H1 (cell line): ENCODE measurements around the gene GPC4. TPM values are rescaled to one million over a fixed set of nuclear protein-coding genes. Genes with fewer than 3 reads are reported as not detected.

Source experiments
- CTCF ChIA-PET: fragments of 300-600 bp; sonication (Branson Sonifier 250); formaldehyde crosslinking; loops from one replicate; lab custom pipeline; 2021; ENCODE audit not compliant: partially characterized antibody; lab: Charles Lee
- POLR2A ChIA-PET: fragments of 300-600 bp; sonication (Branson Sonifier 250); formaldehyde crosslinking; loops from one replicate; lab custom pipeline; 2021; ENCODE audit warnings: inconsistent platforms; ENCODE audit not compliant: partially characterized antibody; lab: Charles Lee
- DNase-seq, 2 experiments: peaks; one replicate each; pipeline versions ENCODE4 v3.0.0 to v3.0.0-alpha.2; 2010 to 2022; ENCODE audit warnings: low spot score in 2 of 2, low read depth in 1 of 2, mixed read lengths in 1 of 2
- FAIRE-seq: peaks from 2 replicates; lab custom pipeline; 2011; peaks lifted over from hg19 to GRCh38; lab: Jason Lieb, UNC
- H2AFZ ChIP-seq: 2 replicates; pipeline ENCODE4 v1.8.1; 2012; ENCODE audit warnings: low read length, inconsistent platforms
- H2AK5ac ChIP-seq: 2 replicates; pipeline ENCODE4 v1.6.1; 2013; ENCODE audit warnings: low read depth, low read length
- H2BK120ac ChIP-seq: replicated peaks from 2 replicates; pipeline ENCODE3; 2013; ENCODE audit warnings: low read depth, low read length, inconsistent platforms
- H2BK12ac ChIP-seq: 2 replicates; pipeline ENCODE4 v1.6.1; 2013; ENCODE audit warnings: low read depth, low read length
- H2BK15ac ChIP-seq: 2 replicates; pipeline ENCODE4 v1.6.1; 2013; ENCODE audit warnings: low read length
- H2BK20ac ChIP-seq: 2 replicates; pipeline ENCODE4 v1.6.1; 2013; ENCODE audit warnings: low read length
- H2BK5ac ChIP-seq: 2 replicates; pipeline ENCODE4 v1.6.1; 2013; ENCODE audit warnings: low read depth, low read length
- H3K14ac ChIP-seq: 2 replicates; pipeline ENCODE4 v1.6.1; 2013; ENCODE audit warnings: inconsistent platforms; ENCODE audit not compliant: insufficient read length
- H3K18ac ChIP-seq: 2 replicates; pipeline ENCODE4 v1.6.1; 2013; ENCODE audit warnings: low read length; ENCODE audit errors: extremely low read depth
- H3K23ac ChIP-seq: 2 replicates; pipeline ENCODE4 v1.6.1; 2013; ENCODE audit warnings: inconsistent platforms; ENCODE audit not compliant: insufficient read length
- H3K23me2 ChIP-seq: 2 replicates; pipeline ENCODE4 v1.6.1; 2013; ENCODE audit warnings: low read depth, low read length
- H3K27ac ChIP-seq: 2 replicates; pipeline ENCODE4 v1.6.1; 2011; ENCODE audit warnings: low read depth, low read length, inconsistent platforms
- H3K27me3 ChIP-seq, 4 experiments: replicated peaks in 1 of 4; 1 replicate in 1 of 4; 2 replicates in 3 of 4; pipeline versions ENCODE4 v1.6.1 to v1.8.1; 2011 to 2013; ENCODE audit warnings: low read length in 3 of 4, mild to moderate bottlenecking in 3 of 4, inconsistent platforms in 2 of 4, mixed read lengths in 2 of 4, moderate library complexity in 1 of 4; ENCODE audit not compliant: control insufficient read depth in 3 of 4, insufficient read depth in 3 of 4; ENCODE audit errors: extremely low read depth in 1 of 4
- H3K36me3 ChIP-seq, 4 experiments: 2 replicates each; pipeline versions ENCODE4 v1.6.1 to v1.8.1; 2011 to 2013; ENCODE audit warnings: mild to moderate bottlenecking in 4 of 4, low read length in 3 of 4, moderate library complexity in 2 of 4, control low read depth in 1 of 4, inconsistent platforms in 1 of 4; ENCODE audit not compliant: insufficient read depth in 4 of 4, control insufficient read depth in 2 of 4
- H3K4ac ChIP-seq: replicated peaks from 2 replicates; pipeline ENCODE3; 2013; ENCODE audit warnings: low read length, low read depth, mixed read lengths, inconsistent platforms; ENCODE audit not compliant: insufficient read length
- H3K4me1 ChIP-seq, 4 experiments: replicated peaks in 1 of 4; 1 replicate in 1 of 4; 2 replicates in 3 of 4; pipeline versions ENCODE4 v1.6.1 to v1.8.1; 2011 to 2013; ENCODE audit warnings: low read length in 3 of 4, inconsistent platforms in 2 of 4, mixed read lengths in 1 of 4; ENCODE audit not compliant: insufficient read depth in 4 of 4, control insufficient read depth in 3 of 4
- H3K4me2 ChIP-seq, 2 experiments: 2 replicates each; pipeline versions ENCODE4 v1.6.1 to v1.8.1; 2011 to 2013; ENCODE audit warnings: low read depth in 2 of 2, low read length in 2 of 2, control low read depth in 1 of 2, inconsistent platforms in 1 of 2, mild to moderate bottlenecking in 1 of 2; ENCODE audit not compliant: insufficient read depth in 1 of 2
- H3K4me3 ChIP-seq, 4 experiments: fragments of 200-600, 300-600 bp in 1 of 4; sonication (generic), shearing (Covaris generic), sonication (Bioruptor Twin) in 1 of 4; 2 replicates each; pipeline versions ENCODE4 v1.5.1 to v1.8.1; 2011 to 2016; ENCODE audit warnings: low read length in 4 of 4, low read depth in 3 of 4, control low read depth in 2 of 4, inconsistent platforms in 2 of 4, mild to moderate bottlenecking in 2 of 4, mixed read lengths in 1 of 4, moderate library complexity in 1 of 4; ENCODE audit not compliant: insufficient read depth in 2 of 4; ENCODE audit errors: extremely low read depth in 1 of 4
- H3K56ac ChIP-seq: replicated peaks from 2 replicates; pipeline ENCODE3; 2013; ENCODE audit warnings: low read depth, mild to moderate bottlenecking, mixed read lengths, low read length, inconsistent platforms; ENCODE audit not compliant: insufficient read length
- H3K79me1 ChIP-seq: 2 replicates; pipeline ENCODE4 v1.6.1; 2013; ENCODE audit warnings: low read depth, low read length, control low read depth
- H3K79me2 ChIP-seq, 2 experiments: 2 replicates each; pipeline versions ENCODE4 v1.6.1 to v1.8.1; 2012 to 2013; ENCODE audit warnings: low read length in 2 of 2, mild to moderate bottlenecking in 2 of 2, inconsistent platforms in 1 of 2; ENCODE audit not compliant: insufficient read depth in 2 of 2, control insufficient read depth in 1 of 2
- H3K9ac ChIP-seq, 4 experiments: replicated peaks in 1 of 4; 1 replicate in 1 of 4; 2 replicates in 3 of 4; pipeline versions ENCODE4 v1.6.1 to v1.8.1; 2011 to 2013; ENCODE audit warnings: low read depth in 3 of 4, low read length in 3 of 4, control low read depth in 2 of 4, mild to moderate bottlenecking in 2 of 4, moderate library complexity in 2 of 4, inconsistent platforms in 1 of 4; ENCODE audit errors: extremely low read depth in 1 of 4
- H3K9me3 ChIP-seq, 2 experiments: 2 replicates each; pipeline versions ENCODE4 v1.6.1 to v1.8.1; 2012 to 2013; ENCODE audit warnings: mild to moderate bottlenecking in 2 of 2, moderate library complexity in 2 of 2, control low read depth in 1 of 2, inconsistent platforms in 1 of 2, low read depth in 1 of 2, low read length in 1 of 2, mixed read lengths in 1 of 2; ENCODE audit not compliant: insufficient read depth in 2 of 2
- H4K20me1 ChIP-seq, 2 experiments: replicated peaks in 1 of 2; 2 replicates each; pipeline versions ENCODE3 to v1.8.1; 2011 to 2013; ENCODE audit warnings: inconsistent platforms in 2 of 2, low read length in 2 of 2, mild to moderate bottlenecking in 1 of 2; ENCODE audit not compliant: insufficient read depth in 2 of 2, control insufficient read depth in 1 of 2
- H4K5ac ChIP-seq: 2 replicates; pipeline ENCODE4 v1.6.1; 2013; ENCODE audit warnings: low read length, low read depth, mixed read lengths, inconsistent platforms; ENCODE audit not compliant: insufficient read length
- H4K8ac ChIP-seq: 2 replicates; pipeline ENCODE4 v1.8.0; 2013; ENCODE audit warnings: mild to moderate bottlenecking, moderate library complexity, low read length, inconsistent platforms; ENCODE audit not compliant: insufficient read depth; ENCODE audit errors: extremely low read depth
- H4K91ac ChIP-seq: replicated peaks from 2 replicates; pipeline ENCODE3; 2013; ENCODE audit warnings: low read length, mixed read lengths, inconsistent platforms; ENCODE audit not compliant: insufficient read length
- CHD2 ChIP-seq: IDR thresholded peaks from 2 replicates; pipeline ENCODE4 v1.6.1; 2012; ENCODE audit warnings: low read length, improper control_type of control experiment
- CREB1 ChIP-seq: IDR thresholded peaks from 2 replicates; pipeline ENCODE4 v1.6.1; 2012; ENCODE audit warnings: inconsistent platforms
- CTBP2 ChIP-seq: IDR thresholded peaks from 2 replicates; pipeline ENCODE4 v1.7.0; 2011; ENCODE audit warnings: borderline replicate concordance, mild to moderate bottlenecking, moderate library complexity, mixed read lengths, low read length; ENCODE audit not compliant: insufficient read depth, insufficient read length
- EGR1 ChIP-seq: IDR thresholded peaks from 2 replicates; pipeline ENCODE4 v1.6.1; 2011; ENCODE audit warnings: low read depth, low read length, borderline replicate concordance
- EP300 ChIP-seq, 2 experiments: IDR thresholded peaks; 1 replicate in 1 of 2; 2 replicates in 1 of 2; pipeline ENCODE4 v1.6.1; 2011 to 2012; ENCODE audit warnings: low read depth in 2 of 2, low read length in 2 of 2, mild to moderate bottlenecking in 2 of 2, borderline replicate concordance in 1 of 2, inconsistent platforms in 1 of 2, moderate library complexity in 1 of 2
- HDAC2 ChIP-seq, 2 experiments: fragments of 300-600 bp in 1 of 2; sonication (generic) in 1 of 2; IDR thresholded peaks; 2 replicates each; pipeline ENCODE4 v1.6.1; 2011 to 2012; ENCODE audit warnings: low read depth in 2 of 2, low read length in 2 of 2, mild to moderate bottlenecking in 2 of 2, moderate library complexity in 2 of 2, borderline replicate concordance in 1 of 2, inconsistent platforms in 1 of 2
- KDM5A ChIP-seq: fragments of 200-600 bp; IDR thresholded peaks from 2 replicates; pipeline ENCODE4 v1.7.1; 2012; ENCODE audit warnings: mild to moderate bottlenecking, low read length, inconsistent platforms, mixed read lengths
- NRF1 ChIP-seq: IDR thresholded peaks from 2 replicates; pipeline ENCODE4 v1.6.1; 2011; ENCODE audit warnings: mild to moderate bottlenecking, low read depth, low read length, improper control_type of control experiment
- POLR2A ChIP-seq, 2 experiments: IDR thresholded peaks; 1 replicate in 1 of 2; 2 replicates in 1 of 2; pipeline ENCODE4 v1.6.1; 2011; ENCODE audit warnings: low read depth in 2 of 2, low read length in 2 of 2, mild to moderate bottlenecking in 2 of 2; ENCODE audit errors: control extremely low read depth in 1 of 2
- SAP30 ChIP-seq: fragments of 300-600 bp; sonication (generic); IDR thresholded peaks from 2 replicates; pipeline ENCODE4 v1.7.1; 2012; ENCODE audit warnings: low read length, moderate library complexity, mild to moderate bottlenecking, inconsistent platforms; ENCODE audit not compliant: insufficient read depth, insufficient replicate concordance
- SIX5 ChIP-seq: IDR thresholded peaks from 2 replicates; pipeline ENCODE4 v1.6.1; 2011; ENCODE audit warnings: mild to moderate bottlenecking, low read depth, low read length
- SP4 ChIP-seq: IDR thresholded peaks from 2 replicates; pipeline ENCODE4 v1.6.1; 2012; ENCODE audit warnings: low read length, inconsistent platforms
- SUZ12 ChIP-seq: fragments of 200-600 bp; sonication (generic); IDR thresholded peaks from 2 replicates; pipeline ENCODE4 v1.6.1; 2012; ENCODE audit warnings: mild to moderate bottlenecking, inconsistent platforms, low read length, moderate library complexity, mixed read lengths
- WGBS, 2 experiments: shearing (Covaris generic) in 1 of 2; methylation state at CpG; one replicate each; pipeline versions ENCODE4 v1.1.6 to v1.1.7; 2013 to 2015; ENCODE audit warnings: low lambda C conversion rate in 2 of 2, mixed read lengths in 2 of 2, inconsistent platforms in 1 of 2, low coverage in 1 of 2, missing lambda C conversion rate in 1 of 2; ENCODE audit not compliant: insufficient replicate concordance in 2 of 2, insufficient coverage in 1 of 2, insufficient read length in 1 of 2; ENCODE audit errors: extremely low coverage in 1 of 2, missing lambda C conversion rate in 1 of 2; 5-methylcytosine and 5-hydroxymethylcytosine counted together
- polyA plus RNA-seq, 7 experiments: library from polyadenylated mRNA; depleted of rRNA in 3 of 7; stranded (reverse) in 5 of 7; unstranded in 2 of 7; fragments of >200 nt in 5 of 7; fragments of 200-250 nt in 2 of 7; gene quantifications; 1 replicate in 5 of 7; 2 replicates in 1 of 7; 4 replicates in 1 of 7; pipeline versions ENCODE4 v1.2.1 to v1.2.3, GENCODE V29; 2011 to 2013; ENCODE audit warnings: missing spikeins in 2 of 7, mixed read lengths in 2 of 7
- total RNA-seq: library from RNA; stranded (reverse); fragmentation: NEBNext Ultra II Directional; extraction: Animal tissue kit (Norgen Biotek cat#: 25700); gene quantifications from 2 replicates; pipeline ENCODE4 v1.2.1, GENCODE V29; 2021

GPC4 gene
- total and polyA plus RNA-seq, 2 of the 8 experiments (the other 6 are each of a cell fraction or from before 2014, with no cell fraction given) = 46.8 to 230 TPM

- Histone ChIP-seq H3K14ac (no peak overlapping the region), H3K79me2 (no peaks in the 10 kb centered on the region), H3K18ac (no peak overlapping the region), H2BK20ac (no peak overlapping the region), H2BK15ac (no peak overlapping the region), H3K9ac (no peak overlapping the region), H3K4ac (no peak overlapping the region), H4K91ac (no peak overlapping the region), H3K79me1 (no peaks in the 10 kb centered on the region), H4K8ac (no peak overlapping the region), H3K9me3 (no peaks in the 10 kb centered on the region), H3K4me1 (peaks cover 1 to 11% (median 5%) of the 10 kb centered on the region in 4 experiments; a peak in 6 of 7 replicates), H4K20me1 (no peaks in the 10 kb centered on the region), H4K5ac (no peak overlapping the region), H2AFZ (no peak overlapping the region), H2BK120ac (no peak overlapping the region), H3K56ac (no peak overlapping the region), H2BK5ac (no peak overlapping the region), H3K27me3 (no peaks in the 10 kb centered on the region), H3K23me2 (no peaks in the 10 kb centered on the region), H3K4me3 (no peak overlapping the region), H2AK5ac (no peak overlapping the region), H3K27ac (no peak overlapping the region), H3K23ac (no peak overlapping the region), H3K36me3 (no peaks in the 10 kb centered on the region), H2BK12ac (no peak overlapping the region), H3K4me2 (no peak overlapping the region)
- TF ChIP-seq EP300 (IDR thresholded peaks at IDR 0.05; ENCODE audit: borderline replicate concordance in 1 of 2, low read depth in 2 of 2, low read length in 2 of 2) (no peak), NRF1 (no peak), CHD2 (no peak), SAP30 (no peak), HDAC2 (IDR thresholded peaks at IDR 0.05; ENCODE audit: borderline replicate concordance in 1 of 2, low read depth in 2 of 2, low read length in 2 of 2) (no peak), EGR1 (no peak), CREB1 (no peak), SIX5 (no peak), SUZ12 (no peak), CTBP2 (no peak), SP4 (no peak), POLR2A (IDR thresholded peaks at IDR 0.05; ENCODE audit: control extremely low read depth in 1 of 2, low read depth in 2 of 2, low read length in 2 of 2) (no peak), KDM5A (no peak)
- CTCF ChIA-PET = interaction anchor here (0.7 to 1.3 kb wide), 4 partner anchors 10 to 264 kb away, joined by 3 read pairs; no protein-coding TSS in a partner anchor
- POLR2A ChIA-PET = no interaction called here
- no peak for DNase-seq
- no peak for FAIRE-seq
- WGBS, 2 experiments = 86% methylated on average over 2 of the region's 2 CpGs; no CpG with 5 or more reads in 1 of the 2 experiments
These were observed 146.1 kb downstream of the GPC4 start for GRCh38 chrX:133269168-133269567.
